ENCODE data around the gene LILRA2.
"Not testable (repeated sequence)": the region's sequence is repeated elsewhere in the genome, so short reads cannot be mapped to it uniquely, and the experiment has no call there.

- TF ChIP-seq, protein P1, sequence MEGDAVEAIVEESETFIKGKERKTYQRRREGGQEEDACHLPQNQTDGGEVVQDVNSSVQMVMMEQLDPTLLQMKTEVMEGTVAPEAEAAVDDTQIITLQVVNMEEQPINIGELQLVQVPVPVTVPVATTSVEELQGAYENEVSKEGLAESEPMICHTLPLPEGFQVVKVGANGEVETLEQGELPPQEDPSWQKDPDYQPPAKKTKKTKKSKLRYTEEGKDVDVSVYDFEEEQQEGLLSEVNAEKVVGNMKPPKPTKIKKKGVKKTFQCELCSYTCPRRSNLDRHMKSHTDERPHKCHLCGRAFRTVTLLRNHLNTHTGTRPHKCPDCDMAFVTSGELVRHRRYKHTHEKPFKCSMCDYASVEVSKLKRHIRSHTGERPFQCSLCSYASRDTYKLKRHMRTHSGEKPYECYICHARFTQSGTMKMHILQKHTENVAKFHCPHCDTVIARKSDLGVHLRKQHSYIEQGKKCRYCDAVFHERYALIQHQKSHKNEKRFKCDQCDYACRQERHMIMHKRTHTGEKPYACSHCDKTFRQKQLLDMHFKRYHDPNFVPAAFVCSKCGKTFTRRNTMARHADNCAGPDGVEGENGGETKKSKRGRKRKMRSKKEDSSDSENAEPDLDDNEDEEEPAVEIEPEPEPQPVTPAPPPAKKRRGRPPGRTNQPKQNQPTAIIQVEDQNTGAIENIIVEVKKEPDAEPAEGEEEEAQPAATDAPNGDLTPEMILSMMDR (IDR thresholded peaks at IDR 0.05), result not testable (repeated sequence)
- TF ChIP-seq NFE2L1 (CRISPR knock-in tag; IDR thresholded peaks at IDR 0.05); ZBTB21 (CRISPR knock-in tag; IDR thresholded peaks at IDR 0.05; ENCODE audit: borderline replicate concordance); ZNF138 (CRISPR knock-in tag; conservative IDR thresholded peaks at IDR 0.05); AR (CRISPR knock-in tag; IDR thresholded peaks at IDR 0.05); PREB (CRISPR knock-in tag; IDR thresholded peaks at IDR 0.05; ENCODE audit: borderline replicate concordance); ZNF317 (CRISPR knock-in tag; IDR thresholded peaks at IDR 0.05; ENCODE audit: borderline replicate concordance, low read depth): not testable (repeated sequence)
- TF ChIP-seq, protein P2, sequence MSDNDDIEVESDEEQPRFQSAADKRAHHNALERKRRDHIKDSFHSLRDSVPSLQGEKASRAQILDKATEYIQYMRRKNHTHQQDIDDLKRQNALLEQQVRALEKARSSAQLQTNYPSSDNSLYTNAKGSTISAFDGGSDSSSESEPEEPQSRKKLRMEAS (CRISPR knock-in tag; IDR thresholded peaks at IDR 0.05), result not testable (repeated sequence)
These were observed 56.7 kb downstream of the LILRA2 start, which contains the start of gene LILRB1 for GRCh38 chr19:54630262-54630661.

Data from WTC11 (cell line).